Activated CD8-positive, alpha-beta memory T cell treated with anti-CD3 and anti-CD28 coated beads for 36 hours (primary cell): ENCODE measurements around the gene PLEKHG4. TPM values are rescaled to one million over a fixed set of nuclear protein-coding genes. Genes with fewer than 3 reads are reported as not detected.

Experiments
- CTCF ChIA-PET: fragments of 350-600 bp; sonication (Branson Sonifier 250); formaldehyde crosslinking; loops from one replicate; lab custom pipeline; 2021; ENCODE audit warnings: antibody characterized with exemption; lab: Charles Lee
- POLR2A ChIA-PET: fragments of 350-600 bp; sonication (Branson Sonifier 250); formaldehyde crosslinking; loops from one replicate; lab custom pipeline; 2021; ENCODE audit warnings: antibody characterized with exemption; lab: Charles Lee
- total RNA-seq, 2 experiments: library from RNA; stranded (reverse); gene quantifications; one replicate each; pipeline ENCODE4 v1.2.3, GENCODE V29; 2021

Gene PLEKHG4
- total RNA-seq, 2 experiments from 2014 or later: 25.8 to 26.1 TPM

DNA sequence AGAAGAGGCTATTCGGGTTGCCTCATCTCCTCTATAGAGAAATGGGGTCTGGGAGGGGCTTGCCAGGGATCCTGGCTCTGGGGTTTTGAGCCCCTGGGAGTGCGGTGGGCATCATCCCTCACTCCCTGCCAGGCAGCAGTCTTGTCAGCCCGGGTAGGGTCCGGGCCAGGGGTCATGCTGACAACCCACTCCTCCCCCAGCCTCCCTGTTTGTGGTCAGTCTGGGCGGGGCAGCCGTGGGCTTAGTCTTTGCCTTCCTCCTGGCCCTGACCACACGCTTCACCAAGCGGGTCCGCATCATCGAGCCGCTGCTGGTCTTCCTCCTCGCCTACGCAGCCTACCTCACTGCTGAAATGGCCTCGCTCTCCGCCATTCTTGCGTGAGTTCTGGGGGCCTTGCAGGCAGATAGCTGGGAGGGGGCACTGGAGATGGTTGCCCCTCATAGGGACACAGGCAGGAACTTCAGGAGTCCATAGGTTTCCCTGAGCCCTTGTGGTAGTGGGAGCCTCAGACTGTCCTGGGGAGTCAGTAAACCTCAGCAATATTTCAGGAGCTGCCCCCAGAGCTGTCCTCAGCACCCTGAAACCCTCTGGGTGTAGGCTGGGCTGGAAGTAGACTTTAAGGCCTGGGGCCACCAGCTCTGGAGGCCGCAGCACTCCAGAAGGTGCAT, 23.6 kb upstream of the PLEKHG4 start:
- ChIA-PET POLR2A (no interaction called here), CTCF (no interaction called here)

DNA sequence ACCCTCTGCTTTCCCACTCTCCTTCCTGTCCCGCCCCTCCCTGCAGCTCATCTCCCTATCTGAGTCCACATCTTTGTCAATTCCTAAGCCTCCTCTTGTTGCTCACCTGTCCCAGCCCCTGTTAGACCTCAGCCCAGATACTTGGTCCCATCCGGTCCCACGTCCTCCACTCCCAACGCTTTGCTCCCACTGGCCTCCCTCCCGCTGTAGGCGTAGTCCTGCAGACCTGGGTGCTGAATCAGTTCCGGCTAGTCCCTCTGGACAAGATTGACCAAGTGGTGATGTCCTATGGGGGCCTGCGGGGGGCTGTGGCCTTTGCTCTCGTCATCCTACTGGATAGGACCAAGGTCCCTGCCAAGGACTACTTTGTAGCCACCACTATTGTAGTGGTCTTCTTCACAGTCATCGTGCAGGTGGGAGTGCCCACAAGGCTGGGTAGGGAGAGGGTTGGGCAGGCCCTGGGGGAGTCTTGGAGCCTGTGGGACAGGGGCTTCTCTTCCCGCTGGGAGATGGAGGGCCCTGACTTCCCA, 22.6 kb upstream of the PLEKHG4 start:
- CTCF ChIA-PET: no interaction called here
- POLR2A ChIA-PET: no interaction called here

- POLR2A ChIA-PET: no interaction called here
Measured at GRCh38 chr16:67257486-67258160, 21.7 kb upstream of the PLEKHG4 start.

DNA sequence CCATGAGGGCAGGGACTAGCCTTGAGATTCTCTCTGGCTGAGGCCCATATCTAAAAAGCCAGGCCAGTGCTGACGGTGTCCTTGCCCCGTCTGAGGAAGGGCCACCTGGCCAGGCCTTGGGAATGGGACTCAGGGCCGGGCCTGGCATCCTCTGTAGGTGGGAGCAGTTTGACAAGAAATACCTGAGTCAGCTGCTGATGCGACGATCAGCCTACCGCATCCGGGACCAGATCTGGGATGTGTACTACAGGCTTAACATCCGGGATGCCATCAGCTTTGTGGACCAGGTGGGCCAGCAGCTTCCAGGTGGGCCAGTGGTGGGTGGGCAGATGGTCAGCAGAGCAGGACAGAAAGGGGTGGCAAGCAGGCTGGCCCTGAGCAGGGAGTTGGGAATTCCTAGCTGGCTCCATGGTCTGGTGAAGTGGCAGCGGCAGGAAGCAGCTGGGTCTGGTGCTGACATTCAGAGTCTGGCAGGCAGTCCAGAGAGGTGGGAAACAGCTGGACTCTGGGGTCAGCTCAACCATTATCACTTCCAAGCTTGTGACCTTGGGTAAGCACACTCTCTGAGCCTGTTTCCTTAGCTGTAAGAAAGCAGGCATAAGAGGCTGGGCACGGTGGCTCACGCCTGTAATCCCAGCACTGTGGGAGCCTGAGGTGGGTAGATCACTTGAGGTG, 21.0 kb upstream of the PLEKHG4 start:
- POLR2A ChIA-PET: interaction anchor here (0.6 kb wide), 2 partner anchors 10 to 20 kb away, joined by 3 read pairs; no protein-coding TSS in a partner anchor
- CTCF ChIA-PET: interaction anchor here (1.0 to 1.1 kb wide), 2 partner anchors 182 to 216 kb away, joined by 3 read pairs; no protein-coding TSS in a partner anchor

More at GRCh38 chr16:67257486-67258160, 21.7 kb upstream of the PLEKHG4 start:
- CTCF ChIA-PET: no interaction called here

GRCh38 chr16:67259705-67260104, 19.6 kb upstream of the PLEKHG4 start:
- ChIA-PET POLR2A (interaction anchor here (0.9 kb wide), 1 partner anchor 11 kb away, joined by 3 read pairs; the partner anchor contains the start of gene SLC9A5), CTCF (interaction anchor here (0.9 to 2.7 kb wide), 6 partner anchors 11 to 140 kb away, joined by 4 to 18 read pairs (median 9); partner anchors contain the start of gene SLC9A5)

DNA sequence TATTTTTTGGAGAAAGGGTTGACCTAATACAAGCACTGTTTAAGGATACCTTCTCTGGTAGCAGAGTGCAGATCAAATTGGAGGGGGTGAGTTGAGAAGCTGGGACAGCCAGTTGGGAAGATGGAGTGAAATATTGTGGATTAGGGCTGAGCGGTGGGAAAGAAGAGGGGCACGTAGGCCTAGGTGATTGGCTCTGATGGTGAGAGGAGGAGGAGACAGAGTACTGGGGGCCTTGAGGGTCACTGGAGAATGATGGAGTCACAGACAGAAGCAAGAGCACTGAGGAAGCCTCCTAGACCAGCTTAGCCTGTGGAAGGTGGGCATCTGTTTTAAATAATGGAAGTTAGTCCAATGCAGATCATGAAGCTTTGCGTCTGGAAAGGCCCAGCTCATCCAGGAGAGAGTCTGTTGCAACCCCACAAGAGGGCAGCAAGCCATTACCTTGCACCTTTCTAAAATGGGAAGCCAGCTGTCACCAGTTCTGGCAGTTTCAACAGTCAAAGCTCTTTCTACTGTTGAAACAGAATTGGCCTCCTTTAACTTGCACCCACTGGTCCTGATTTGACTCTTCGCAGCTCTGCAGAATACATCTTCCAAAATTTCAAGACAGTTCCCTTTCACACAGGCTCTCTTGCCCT, 18.8 kb upstream of the PLEKHG4 start:
- POLR2A ChIA-PET: interaction anchor here (0.6 to 1.1 kb wide), 3 partner anchors 11 to 28 kb away, joined by 3 to 6 read pairs (median 4); partner anchors contain the start of gene SLC9A5
- CTCF ChIA-PET: interaction anchor here (0.6 to 2.7 kb wide), 15 partner anchors 10 to 187 kb away, joined by 3 to 18 read pairs (median 4); partner anchors contain the start of gene SLC9A5

DNA sequence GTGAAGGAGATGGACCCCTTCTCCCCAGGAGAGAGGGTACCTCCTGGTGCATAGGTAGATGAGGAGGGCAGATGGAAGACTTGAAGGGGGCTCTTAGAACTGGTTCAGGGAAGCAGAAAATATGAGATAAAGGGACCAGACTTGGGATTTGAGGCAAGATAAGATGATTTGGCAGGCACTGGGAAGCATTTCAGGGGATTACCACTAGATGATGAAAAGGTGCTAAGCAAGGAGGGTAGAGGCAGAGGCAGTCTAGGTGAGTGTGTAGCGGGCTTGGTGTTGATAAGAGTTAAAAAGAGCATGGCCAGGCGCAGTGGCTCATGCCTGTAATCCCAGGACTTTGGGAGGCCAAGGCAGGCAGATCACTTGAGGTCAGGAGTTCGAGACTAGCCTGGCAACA, 16.1 kb upstream of the PLEKHG4 start:
- ChIA-PET CTCF (no interaction called here), POLR2A (no interaction called here)

- POLR2A ChIA-PET: interaction anchor here (0.8 kb wide), 1 partner anchor 13 kb away, joined by 4 read pairs; no protein-coding TSS in a partner anchor
- CTCF ChIA-PET: interaction anchor here (0.7 to 1.7 kb wide), 2 partner anchors 15 to 136 kb away, joined by 3 to 5 read pairs; partner anchors contain the start of gene SLC9A5
Measured at GRCh38 chr16:67264277-67264676, 15.1 kb upstream of the PLEKHG4 start.

DNA sequence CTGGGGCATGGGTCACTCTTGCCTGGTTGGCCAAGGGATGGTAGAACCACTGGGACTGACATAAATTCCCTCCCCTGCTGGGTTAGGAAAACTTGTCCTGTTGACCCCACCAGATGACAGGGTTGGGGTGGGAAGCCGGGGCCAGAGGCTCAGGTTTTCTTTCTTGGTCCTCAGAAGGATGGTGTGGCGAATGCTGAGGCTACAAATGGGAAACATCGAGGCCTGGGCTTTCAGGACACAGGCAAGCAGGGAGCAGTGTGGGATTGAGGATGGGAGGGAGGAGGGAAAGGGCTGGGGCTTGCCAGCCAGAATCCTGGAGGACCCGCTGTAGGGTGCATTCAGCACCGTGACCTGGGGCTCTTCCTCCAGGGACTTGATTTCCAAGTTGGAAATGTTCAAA, 14.5 kb upstream of the PLEKHG4 start:
- POLR2A ChIA-PET: interaction anchor here (1.8 kb wide), 1 partner anchor 16 kb away, joined by 5 read pairs; the partner anchor contains the start of gene SLC9A5
- CTCF ChIA-PET: interaction anchor here (1.7 kb wide), 1 partner anchor 15 kb away, joined by 5 read pairs; the partner anchor contains the start of gene SLC9A5

GRCh38 chr16:67265834-67266233, 13.5 kb upstream of the PLEKHG4 start:
- ChIA-PET CTCF (interaction anchor here (0.6 kb wide), 1 partner anchor 15 kb away, joined by 3 read pairs; no protein-coding TSS in a partner anchor), POLR2A (interaction anchor here (1.8 kb wide), 1 partner anchor 17 kb away, joined by 5 read pairs; the partner anchor contains the start of gene SLC9A5)

DNA sequence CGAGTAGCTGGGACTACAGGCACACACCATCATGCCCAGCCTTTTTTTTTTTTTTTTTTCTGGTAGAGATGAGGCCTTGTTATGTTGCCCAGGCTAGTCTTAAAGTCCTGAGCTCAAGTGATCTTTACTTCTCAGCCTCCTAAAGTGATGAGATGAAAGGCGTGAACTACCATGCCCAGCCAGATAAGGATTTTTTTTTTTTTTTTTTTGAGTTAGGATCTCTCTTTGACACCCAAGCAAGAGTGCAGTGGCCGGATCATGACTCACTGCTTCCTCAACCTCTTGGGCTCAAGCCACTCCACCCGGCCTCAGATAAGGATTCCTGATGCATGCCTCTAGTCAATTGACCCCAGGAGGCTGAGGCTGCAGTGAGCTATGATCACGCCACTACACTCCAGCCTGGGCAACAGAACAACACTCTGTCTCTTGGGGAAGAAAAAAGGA, 11.2 kb upstream of the PLEKHG4 start:
- ChIA-PET CTCF (interaction anchor here (0.7 kb wide), 1 partner anchor 193 kb away, joined by 3 read pairs; no protein-coding TSS in a partner anchor), POLR2A (no interaction called here)

GRCh38 chr16:67269766-67270165, 9.6 kb upstream of the PLEKHG4 start:
- ChIA-PET POLR2A (interaction anchor here (0.7 kb wide), 1 partner anchor 144 kb away, joined by 3 read pairs; no protein-coding TSS in a partner anchor), CTCF (interaction anchor here (2.7 kb wide), 1 partner anchor 9 kb away, joined by 18 read pairs; no protein-coding TSS in a partner anchor)

GRCh38 chr16:67270931-67271338, 8.4 kb upstream of the PLEKHG4 start:
- POLR2A ChIA-PET: no interaction called here
- CTCF ChIA-PET: interaction anchor here (0.5 to 2.7 kb wide), 3 partner anchors 8 to 207 kb away, joined by 3 to 18 read pairs (median 4); partner anchors contain the start of gene PLEKHG4

DNA sequence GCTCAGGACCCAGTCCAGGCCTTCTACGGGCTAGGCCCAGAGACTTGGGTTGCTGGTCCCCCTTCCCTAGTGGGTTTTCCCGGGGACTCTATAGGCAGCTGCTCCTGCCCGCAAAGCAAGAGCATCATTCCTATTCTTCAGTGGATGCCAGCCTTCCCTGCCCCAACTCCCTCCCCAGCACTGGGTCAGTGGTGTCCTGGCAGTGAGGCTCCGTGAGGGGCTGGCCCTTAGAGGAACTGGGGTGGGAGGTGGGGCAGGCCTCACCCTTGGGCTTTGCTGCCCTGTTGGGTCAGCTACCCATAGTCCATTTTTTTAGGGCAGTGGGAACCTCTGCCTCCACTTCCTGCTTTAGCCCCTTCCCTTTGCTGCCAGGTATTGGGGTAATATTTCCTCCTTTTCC, 7.9 kb upstream of the PLEKHG4 start:
- POLR2A ChIA-PET: no interaction called here
- CTCF ChIA-PET: interaction anchor here (0.5 to 2.7 kb wide), 2 partner anchors 11 to 207 kb away, joined by 4 to 18 read pairs; no protein-coding TSS in a partner anchor

GRCh38 chr16:67275321-67275720, 4.0 kb upstream of the PLEKHG4 start:
- CTCF ChIA-PET: interaction anchor here (1.2 kb wide), 1 partner anchor 29 kb away, joined by 3 read pairs; no protein-coding TSS in a partner anchor
- POLR2A ChIA-PET: no interaction called here

GRCh38 chr16:67277294-67277998, 1.9 kb upstream of the PLEKHG4 start:
- CTCF ChIA-PET: interaction anchor here (0.8 to 1.4 kb wide), 3 partner anchors 16 to 122 kb away, joined by 3 to 4 read pairs (median 3); no protein-coding TSS in a partner anchor

More at GRCh38 chr16:67277294-67277998, 1.9 kb upstream of the PLEKHG4 start:
- POLR2A ChIA-PET: interaction anchor here (1.0 to 1.2 kb wide), 2 partner anchors 14 to 50 kb away, joined by 3 to 4 read pairs; no protein-coding TSS in a partner anchor
